GM18505 (cell line): ENCODE results near the gene LRRC17.

Source experiments
- ATAC-seq: cut with Tn5 transposase; IDR thresholded peaks from one replicate; pipeline ENCODE4 v1.9.1; 2021; ENCODE audit not compliant: unreplicated experiment
- POLR2A ChIP-seq: IDR thresholded peaks from 4 replicates; pipeline ENCODE4 v1.6.1; 2011; ENCODE audit warnings: borderline replicate concordance; ENCODE audit not compliant: insufficient read depth, insufficient read length; ENCODE audit errors: extremely low read depth

The LRRC17 gene

GRCh38 chr7:102991540-102992214 lies 78.9 kb downstream of the LRRC17 start:
- TF ChIP-seq POLR2A: no peak
- ATAC-seq: no peak

GRCh38 chr7:102992509-102992937 lies 79.7 kb downstream of the LRRC17 start:
- ATAC-seq: no peak
- no peak for TF ChIP-seq POLR2A

GRCh38 chr7:102992938-102993717 lies 80.3 kb downstream of the LRRC17 start:
- ATAC-seq: no peak
- no peak for TF ChIP-seq POLR2A

GRCh38 chr7:102993718-102994029 lies 80.9 kb downstream of the LRRC17 start:
- no peak for TF ChIP-seq POLR2A
- ATAC-seq: no peak

GRCh38 chr7:102994567-102994966 lies 81.8 kb downstream of the LRRC17 start:
- no peak for TF ChIP-seq POLR2A
- no peak for ATAC-seq
